ENCODE data around the gene MDGA2.

DNA sequence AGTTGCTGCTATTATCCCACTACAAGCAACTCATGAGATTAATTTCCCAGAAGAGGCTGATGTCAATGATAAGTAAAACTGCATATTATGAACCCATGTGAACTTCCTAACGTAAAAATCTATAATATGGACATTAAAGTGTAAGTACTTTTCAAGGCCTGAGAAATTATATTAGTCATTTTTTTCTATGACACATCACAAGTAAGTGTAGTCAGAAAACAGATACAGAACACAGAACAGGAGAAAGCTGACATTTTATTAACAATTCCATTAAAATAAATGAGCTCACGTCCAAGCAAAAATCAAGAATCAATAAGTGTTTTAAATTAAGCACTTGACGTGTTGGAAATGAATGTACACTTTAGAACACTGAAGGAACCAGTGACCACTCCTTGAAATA lies 155.0 kb downstream of the MDGA2 start:
- TF ChIP-seq, protein P1, sequence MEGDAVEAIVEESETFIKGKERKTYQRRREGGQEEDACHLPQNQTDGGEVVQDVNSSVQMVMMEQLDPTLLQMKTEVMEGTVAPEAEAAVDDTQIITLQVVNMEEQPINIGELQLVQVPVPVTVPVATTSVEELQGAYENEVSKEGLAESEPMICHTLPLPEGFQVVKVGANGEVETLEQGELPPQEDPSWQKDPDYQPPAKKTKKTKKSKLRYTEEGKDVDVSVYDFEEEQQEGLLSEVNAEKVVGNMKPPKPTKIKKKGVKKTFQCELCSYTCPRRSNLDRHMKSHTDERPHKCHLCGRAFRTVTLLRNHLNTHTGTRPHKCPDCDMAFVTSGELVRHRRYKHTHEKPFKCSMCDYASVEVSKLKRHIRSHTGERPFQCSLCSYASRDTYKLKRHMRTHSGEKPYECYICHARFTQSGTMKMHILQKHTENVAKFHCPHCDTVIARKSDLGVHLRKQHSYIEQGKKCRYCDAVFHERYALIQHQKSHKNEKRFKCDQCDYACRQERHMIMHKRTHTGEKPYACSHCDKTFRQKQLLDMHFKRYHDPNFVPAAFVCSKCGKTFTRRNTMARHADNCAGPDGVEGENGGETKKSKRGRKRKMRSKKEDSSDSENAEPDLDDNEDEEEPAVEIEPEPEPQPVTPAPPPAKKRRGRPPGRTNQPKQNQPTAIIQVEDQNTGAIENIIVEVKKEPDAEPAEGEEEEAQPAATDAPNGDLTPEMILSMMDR (IDR thresholded peaks at IDR 0.05): no peak
- TF ChIP-seq POLR2A (IDR thresholded peaks at IDR 0.05): no peak

All from uterus (tissue), 2 donors.